Measurements from ENCODE around the gene CDKN1A.

Gene CDKN1A

GRCh38 chr6:36634317-36635108 lies 44.0 kb upstream of the CDKN1A start:
- no peak for TF ChIP-seq CTCF (IDR thresholded peaks at IDR 0.05; ENCODE audit: control insufficient read depth, insufficient read depth, low read depth, low read length, missing control alignments)
- DNase-seq (ENCODE audit: low read depth) = no peak
- H3K4me3 ChIP-seq (ENCODE audit: control insufficient read depth, low read depth, low read length) = no peak overlapping the region

GRCh38 chr6:36636283-36636682 lies 42.2 kb upstream of the CDKN1A start:
- no peak for TF ChIP-seq CTCF (IDR thresholded peaks at IDR 0.05; ENCODE audit: control insufficient read depth, insufficient read depth, low read depth, low read length, missing control alignments)
- no peak overlapping the region for H3K4me3 ChIP-seq (ENCODE audit: control insufficient read depth, low read depth, low read length)
- DNase-seq (ENCODE audit: low read depth) = no peak

GRCh38 chr6:36636687-36637418 lies 41.7 kb upstream of the CDKN1A start:
- no peak for DNase-seq (ENCODE audit: low read depth)

GRCh38 chr6:36638579-36638978 lies 39.9 kb upstream of the CDKN1A start:
- DNase-seq (ENCODE audit: low read depth) = no peak
- TF ChIP-seq CTCF (IDR thresholded peaks at IDR 0.05; ENCODE audit: control insufficient read depth, insufficient read depth, low read depth, low read length, missing control alignments) = no peak

More at GRCh38 chr6:36636687-36637418, 41.7 kb upstream of the CDKN1A start:
- TF ChIP-seq CTCF (IDR thresholded peaks at IDR 0.05; ENCODE audit: control insufficient read depth, insufficient read depth, low read depth, low read length, missing control alignments) = no peak
- no peak overlapping the region for H3K4me3 ChIP-seq (ENCODE audit: control insufficient read depth, low read depth, low read length)

GRCh38 chr6:36639171-36639808 lies 39.2 kb upstream of the CDKN1A start:
- TF ChIP-seq CTCF (IDR thresholded peaks at IDR 0.05; ENCODE audit: control insufficient read depth, insufficient read depth, low read depth, low read length, missing control alignments) = no peak

More at GRCh38 chr6:36638579-36638978, 39.9 kb upstream of the CDKN1A start:
- H3K4me3 ChIP-seq (ENCODE audit: control insufficient read depth, low read depth, low read length) = no peak overlapping the region

GRCh38 chr6:36641543-36641942 lies 37.0 kb upstream of the CDKN1A start:
- DNase-seq (ENCODE audit: low read depth) = no peak
- TF ChIP-seq CTCF (IDR thresholded peaks at IDR 0.05; ENCODE audit: control insufficient read depth, insufficient read depth, low read depth, low read length, missing control alignments) = no peak
- no peak overlapping the region for H3K4me3 ChIP-seq (ENCODE audit: control insufficient read depth, low read depth, low read length)

More at GRCh38 chr6:36639171-36639808, 39.2 kb upstream of the CDKN1A start:
- no peak overlapping the region for H3K4me3 ChIP-seq (ENCODE audit: control insufficient read depth, low read depth, low read length)
- DNase-seq (ENCODE audit: low read depth) = no peak
